Activated naive CD4-positive, alpha-beta T cell treated with Interleukin-2 at 50 U/mL for 16 hours (primary cell): ENCODE data around the gene CBLC.
A peak's percentile ranks its signal among the peaks of the same experiment; 100 is the strongest.

Source experiments
- DNase-seq: peaks from one replicate; pipeline ENCODE4 v3.0.0-alpha.2; 2020

Gene CBLC

DNA sequence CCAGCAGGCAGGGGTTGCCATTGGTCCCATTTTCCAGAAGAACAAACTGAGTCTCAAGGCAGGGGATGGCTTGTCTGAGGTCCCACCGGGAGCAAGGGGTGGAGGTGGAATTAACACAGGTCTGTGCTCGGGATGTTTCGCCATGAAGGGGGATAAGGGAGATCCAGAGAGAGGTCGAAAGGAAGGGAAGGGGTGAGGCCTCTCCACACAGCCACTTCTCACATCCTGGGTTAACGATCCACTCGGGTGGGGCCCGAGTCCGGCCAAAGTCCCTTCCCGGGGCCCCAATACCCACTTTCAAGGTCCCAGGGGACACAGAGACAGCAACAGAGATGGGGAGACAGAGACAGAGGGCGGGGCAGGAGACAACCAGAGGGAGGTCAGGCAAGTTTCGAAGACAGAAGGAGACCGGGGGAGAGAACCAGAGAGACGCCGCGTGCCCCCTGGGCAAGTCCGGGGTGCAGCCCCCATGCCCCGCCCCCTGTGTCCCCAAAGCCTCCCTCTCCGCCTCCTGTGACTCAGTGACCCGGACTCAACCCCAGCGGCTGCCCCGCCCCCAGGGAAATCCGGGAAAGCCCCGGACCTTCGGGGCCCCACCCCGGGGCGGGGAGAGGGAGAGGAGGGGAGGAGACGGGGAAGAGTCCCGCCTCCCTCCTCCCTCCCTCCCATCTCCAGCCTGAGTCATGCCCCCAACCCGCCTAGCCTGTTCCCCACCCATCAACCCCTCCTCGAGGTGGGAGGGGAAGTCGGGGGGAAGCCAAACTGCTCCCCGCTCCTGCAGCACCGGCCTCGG lies 30.5 kb upstream of the CBLC start:
- DNase-seq, result peak; percentile 92

DNA sequence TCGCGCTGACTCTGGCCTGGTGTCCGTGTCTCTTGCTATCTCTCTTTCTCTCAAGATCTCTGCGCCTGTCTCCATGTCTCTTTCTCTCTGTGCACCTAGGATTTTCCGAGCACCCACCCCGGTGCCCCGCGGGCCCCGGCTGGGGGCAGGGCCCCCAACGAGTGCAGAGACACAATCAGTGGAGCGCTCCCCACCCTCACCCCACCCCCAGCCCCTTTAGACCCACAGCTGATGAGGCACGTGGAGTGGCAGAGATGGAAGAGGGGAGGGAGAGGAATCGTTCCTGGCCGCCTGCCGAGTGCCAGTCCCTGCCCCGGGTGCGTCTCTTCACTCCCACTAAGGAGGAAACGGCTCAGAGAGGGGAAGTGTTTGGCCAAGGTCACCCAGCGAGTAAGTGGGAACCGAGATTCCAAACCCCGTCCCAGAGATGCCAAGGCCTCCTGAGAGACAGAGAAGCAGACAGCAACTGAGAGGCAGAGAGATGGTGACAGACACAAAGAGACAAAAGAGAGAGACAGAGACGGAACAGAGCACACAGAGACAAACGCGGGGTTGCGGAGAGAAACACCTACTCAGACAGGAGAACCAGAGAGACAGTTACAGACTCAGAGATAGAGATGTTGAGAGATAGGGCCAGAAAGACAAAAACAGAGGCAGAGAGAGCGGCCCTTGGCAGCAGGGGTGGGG lies 29.8 kb upstream of the CBLC start:
- DNase-seq, result peak; percentile 49

DNA sequence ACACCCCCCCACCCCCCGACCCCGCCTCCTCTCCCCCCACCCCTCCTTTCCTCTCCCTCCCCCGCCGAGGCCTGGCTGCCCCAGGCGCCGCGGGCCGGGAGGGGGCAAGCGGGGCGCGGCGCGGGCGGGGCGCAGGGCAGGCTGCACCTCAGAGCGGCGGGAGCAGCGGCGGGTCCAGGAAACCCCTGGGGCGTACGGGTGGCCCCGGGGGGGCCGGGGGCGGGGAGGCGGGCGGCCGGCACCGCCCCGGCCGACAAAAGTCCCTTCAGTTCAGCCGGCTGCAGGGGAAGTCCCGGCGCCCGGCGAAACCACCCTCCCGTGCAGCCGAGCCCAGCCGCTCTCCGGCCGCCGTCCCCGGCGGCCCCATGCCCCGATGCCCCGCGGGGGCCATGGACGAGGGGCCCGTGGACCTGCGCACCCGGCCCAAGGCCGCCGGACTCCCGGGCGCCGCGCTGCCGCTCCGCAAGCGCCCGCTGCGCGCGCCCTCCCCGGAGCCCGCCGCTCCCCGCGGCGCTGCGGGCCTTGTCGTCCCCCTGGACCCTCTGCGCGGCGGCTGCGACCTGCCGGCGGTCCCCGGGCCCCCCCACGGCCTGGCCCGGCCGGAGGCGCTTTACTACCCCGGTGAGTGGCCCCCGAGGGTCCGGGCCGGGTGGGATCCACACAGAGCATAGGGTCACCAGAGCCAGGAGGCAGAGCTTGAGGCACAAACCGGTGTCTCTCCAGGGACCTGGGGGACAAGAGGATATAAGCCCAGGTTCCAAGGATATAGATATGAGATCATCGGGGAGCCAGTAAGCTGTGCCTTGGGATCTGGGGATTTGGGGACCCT lies 29.1 kb upstream of the CBLC start, which contains the start of gene BCL3:
Gene BCL3 (plus strand): TSS at position 283 of the 829 bp plus-strand sequence. CDS start 83 bp downstream, at position 366.
- DNase-seq, result peak; percentile 75

DNA sequence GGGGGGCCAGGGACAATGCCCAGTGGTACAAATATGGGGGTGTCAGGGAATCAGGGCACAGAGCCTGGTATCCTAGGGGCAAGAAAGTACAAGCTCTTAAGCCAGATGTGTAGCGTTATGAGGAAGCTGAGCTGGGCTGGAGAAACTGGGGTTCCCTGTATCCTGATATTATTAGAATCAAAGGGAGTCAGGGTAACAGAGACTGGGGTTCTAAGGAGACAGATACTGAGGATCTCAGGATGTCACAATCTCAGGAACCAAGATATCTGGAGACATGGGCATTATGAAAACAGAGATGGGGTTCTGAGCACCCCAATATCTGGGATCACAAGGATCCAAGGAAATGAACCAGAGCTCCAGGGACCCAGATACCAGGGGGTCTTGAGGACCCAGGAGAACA lies 28.4 kb upstream of the CBLC start:
- DNase-seq, result no peak

DNA sequence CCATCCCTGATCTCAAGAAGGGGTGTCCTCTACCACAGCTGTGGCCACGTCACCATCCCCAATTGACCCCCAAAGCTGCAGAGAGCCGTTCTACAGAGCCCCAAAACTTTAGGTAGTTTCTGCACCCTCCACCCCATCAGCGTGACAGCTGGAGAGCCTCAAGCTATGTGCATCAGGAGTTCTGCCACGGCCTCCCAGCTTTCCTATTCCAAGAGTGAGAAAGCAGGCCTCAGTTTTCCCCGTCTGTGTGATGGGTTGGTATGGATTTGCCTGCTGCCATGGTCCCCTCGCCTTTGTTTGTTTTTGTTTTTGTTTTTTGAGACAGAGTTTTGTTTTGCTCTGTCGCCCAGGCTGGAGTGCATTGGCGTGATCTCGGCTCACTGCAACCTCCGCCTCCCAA lies 27.7 kb upstream of the CBLC start:
- DNase-seq, result no peak

DNA sequence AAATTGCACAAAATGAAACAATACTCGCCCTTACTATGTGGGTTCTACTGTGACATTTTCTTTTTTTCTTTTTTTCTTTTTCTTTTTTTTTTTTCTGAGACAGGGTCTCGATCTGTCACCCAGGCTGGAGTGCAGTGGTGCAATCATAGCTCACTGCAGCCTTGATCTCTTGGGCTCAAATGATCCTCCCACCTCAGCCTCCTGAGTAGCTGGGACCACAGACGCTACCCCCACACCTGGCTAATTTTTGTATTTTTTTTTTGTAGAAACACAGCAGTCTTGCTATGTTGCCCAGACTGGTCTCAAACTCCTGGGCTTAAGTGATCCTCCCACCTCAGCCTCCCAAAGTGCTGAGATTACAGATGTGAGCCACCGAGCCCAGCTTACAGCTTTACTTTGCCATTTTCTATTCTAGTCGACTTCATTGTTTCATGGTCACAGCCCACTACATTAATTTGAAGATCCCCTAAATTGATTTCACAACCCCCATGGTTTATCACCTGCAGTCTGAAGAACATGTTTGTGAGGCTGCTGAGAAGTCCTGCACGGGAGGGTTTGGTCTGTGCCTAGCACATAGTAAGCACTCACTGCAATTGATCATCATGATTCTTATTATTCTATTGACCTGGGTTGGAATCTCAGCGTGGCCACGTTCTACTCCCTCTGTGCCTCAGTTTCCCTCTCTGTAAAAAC lies 25.4 kb upstream of the CBLC start:
- DNase-seq, result no peak

DNA sequence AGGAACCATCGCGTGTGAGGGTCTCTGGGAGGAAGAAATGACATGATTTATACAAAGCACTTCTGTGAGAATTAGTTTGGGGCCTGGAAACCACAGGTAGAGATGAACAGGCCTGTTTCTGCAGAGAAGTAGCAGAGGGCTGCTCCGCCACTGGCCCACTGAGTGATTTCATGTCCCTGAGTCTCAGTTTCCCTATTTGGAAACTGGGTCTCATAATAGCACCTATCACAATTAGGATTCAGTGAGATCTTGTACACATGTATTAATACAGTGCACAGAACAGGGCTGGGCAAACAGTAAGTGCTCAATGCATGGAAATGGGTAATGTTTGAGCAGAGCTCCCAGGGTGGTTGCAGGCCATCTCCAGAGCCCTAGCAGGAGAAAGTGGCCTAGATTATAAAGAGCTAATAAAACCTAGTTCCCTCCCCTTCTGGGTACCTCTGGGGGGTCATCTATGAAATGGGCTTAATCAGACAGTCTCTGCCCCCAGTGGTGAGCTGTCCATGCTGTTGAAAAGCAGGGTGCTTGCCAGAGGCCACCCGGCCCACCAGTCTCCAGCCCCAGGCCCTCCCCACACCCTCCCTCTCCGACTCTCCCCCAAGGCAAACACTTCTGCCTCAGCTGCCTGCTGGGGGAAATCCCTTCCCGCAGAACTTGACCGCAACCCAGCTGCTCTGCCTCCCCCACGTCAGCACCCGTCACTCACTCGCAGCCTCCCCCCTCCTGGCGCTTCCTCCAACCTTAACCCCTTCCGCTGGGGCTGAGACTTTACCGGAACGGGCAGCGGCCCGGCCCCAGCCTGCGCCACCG lies 24.7 kb upstream of the CBLC start:
- peak; percentile 95 for DNase-seq

DNA sequence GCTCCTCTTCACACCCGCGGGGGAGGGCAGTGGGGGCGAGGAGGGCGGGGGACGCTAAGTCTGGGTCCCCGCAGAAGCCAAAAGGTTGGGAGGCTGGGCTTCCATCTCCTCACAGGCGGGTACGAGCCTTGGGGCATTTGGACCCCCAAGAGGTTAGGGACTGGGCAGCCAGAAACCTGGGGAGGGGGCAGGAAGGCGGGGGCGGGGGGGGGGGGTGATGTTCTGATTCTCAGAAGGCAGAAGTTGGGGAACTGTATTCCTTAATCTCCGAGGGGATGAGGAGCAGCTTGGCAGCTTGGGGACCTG lies 24.1 kb upstream of the CBLC start:
- no peak for DNase-seq

DNA sequence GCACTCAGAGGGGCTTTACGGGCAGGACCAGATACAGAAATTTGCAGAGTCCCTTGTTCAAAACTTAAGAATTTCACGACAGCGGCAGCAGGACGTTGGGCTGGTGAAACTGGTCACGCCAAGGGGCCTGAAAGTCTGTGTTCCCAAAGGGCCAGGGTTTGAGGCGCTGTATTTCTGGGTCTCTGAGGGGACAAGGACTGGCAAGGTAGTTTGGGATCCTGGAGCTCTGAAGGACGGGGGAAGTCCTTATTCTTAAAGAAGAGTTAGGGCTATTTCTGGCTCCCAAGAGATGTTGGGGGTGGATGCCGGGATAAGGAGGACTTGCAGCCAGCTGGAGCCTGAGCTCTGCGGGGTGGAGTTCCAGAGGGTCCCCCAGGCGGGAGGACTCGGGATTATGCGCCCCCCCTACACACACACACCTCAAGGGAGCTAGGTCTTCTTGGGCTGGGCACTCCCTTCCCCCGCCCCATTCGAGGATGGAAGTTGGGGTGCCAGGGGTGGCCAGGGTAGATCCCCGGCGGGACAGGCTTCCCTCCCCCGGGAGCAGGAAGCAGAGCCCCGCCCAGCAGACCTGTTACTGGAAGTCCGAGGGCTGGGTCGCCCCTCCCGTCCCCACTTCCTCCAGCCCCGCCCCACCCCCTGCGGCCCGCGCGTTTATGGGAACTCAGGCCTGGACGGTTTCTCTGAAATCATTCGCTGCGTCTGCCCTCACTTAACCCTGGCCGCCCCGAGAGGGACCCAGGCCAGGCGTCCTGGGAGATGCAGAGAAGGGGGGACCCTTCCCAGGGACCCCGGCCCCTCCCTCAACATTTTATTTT lies 23.5 kb upstream of the CBLC start:
- peak; percentile 73 for DNase-seq

DNA sequence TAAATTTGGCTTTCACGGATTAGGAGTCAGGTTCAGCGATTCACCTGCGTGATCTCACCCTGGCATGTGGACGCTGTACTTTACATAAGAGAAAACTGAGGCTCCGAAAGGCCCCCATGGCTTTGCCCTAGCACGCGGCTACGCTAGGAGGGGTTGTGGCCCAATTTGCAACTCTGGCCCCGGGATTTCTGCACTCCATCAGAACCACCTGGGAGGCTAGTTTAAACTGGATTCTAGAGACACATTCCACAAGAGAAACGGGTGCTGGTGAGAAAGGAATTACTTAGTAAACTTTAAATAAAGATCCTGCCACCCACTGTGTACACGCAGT lies 23.0 kb upstream of the CBLC start:
- DNase-seq, result no peak

DNA sequence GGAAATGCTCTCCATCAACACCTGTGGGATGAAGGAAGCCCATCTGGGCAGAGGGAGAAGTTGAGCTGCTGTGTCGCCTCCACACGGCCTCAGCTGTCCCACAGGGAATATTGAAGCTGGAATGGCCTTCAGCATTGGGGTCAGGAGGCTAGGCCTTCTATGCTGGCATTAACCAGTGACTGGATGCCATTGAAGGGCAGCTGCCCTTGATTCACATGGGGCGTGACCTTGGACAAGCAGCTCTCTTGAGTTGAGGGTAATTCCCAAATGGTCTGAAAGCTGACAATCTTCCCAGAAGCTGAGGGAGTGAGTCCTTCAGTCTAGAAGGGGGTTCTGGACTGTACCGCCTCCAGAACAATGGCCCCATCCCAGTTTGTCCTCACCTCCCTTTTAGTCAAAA lies 22.5 kb upstream of the CBLC start:
- DNase-seq, result no peak

DNA sequence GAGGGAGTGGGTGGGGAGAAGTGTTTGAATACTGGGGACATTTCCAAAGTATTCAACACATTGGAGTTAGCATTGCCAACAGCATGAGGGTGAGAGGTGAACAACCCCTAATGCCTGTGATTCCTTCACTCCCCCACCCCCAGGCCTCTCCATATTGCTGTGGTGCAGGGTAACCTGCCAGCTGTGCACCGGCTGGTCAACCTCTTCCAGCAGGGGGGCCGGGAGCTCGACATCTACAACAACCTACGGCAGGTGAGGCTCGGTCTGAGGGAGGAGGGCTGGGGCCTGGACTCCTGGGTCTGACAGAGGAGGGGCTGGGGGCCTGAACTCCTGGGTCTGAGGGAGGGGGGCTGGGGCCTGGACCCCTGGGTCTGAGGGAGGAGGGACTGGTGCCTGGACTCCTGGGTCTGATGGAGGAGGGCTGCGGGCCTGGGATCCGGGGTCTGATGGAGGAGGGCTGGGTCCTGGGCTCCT lies 21.6 kb upstream of the CBLC start:
- DNase-seq, result no peak

DNA sequence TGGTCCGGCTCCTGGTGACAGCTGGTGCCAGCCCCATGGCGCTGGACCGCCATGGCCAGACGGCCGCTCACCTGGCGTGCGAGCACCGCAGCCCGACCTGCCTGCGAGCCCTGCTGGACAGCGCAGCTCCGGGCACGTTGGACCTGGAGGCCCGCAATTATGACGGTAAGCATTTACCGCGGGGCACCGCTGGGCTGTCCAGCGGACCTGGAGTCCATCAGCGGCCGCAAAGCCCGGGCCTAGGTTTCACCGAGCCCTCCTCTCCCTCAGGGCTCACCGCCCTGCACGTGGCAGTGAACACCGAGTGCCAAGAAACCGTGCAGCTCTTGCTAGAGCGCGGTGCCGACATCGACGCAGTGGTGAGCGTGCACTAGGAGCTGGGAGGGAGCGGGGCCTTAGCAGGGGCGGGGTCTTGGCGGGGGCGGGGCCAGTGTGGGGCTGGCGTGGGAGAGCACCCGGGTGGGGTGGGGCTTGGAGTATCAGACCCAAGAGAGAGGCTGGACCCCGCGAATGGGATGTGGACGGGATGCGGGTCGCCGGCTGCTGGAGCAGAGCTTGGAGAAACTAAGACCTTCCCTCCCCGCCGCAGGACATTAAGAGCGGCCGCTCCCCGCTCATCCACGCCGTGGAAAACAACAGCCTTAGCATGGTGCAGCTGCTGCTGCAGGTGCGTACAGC lies 20.5 kb upstream of the CBLC start:
- DNase-seq, result no peak

DNA sequence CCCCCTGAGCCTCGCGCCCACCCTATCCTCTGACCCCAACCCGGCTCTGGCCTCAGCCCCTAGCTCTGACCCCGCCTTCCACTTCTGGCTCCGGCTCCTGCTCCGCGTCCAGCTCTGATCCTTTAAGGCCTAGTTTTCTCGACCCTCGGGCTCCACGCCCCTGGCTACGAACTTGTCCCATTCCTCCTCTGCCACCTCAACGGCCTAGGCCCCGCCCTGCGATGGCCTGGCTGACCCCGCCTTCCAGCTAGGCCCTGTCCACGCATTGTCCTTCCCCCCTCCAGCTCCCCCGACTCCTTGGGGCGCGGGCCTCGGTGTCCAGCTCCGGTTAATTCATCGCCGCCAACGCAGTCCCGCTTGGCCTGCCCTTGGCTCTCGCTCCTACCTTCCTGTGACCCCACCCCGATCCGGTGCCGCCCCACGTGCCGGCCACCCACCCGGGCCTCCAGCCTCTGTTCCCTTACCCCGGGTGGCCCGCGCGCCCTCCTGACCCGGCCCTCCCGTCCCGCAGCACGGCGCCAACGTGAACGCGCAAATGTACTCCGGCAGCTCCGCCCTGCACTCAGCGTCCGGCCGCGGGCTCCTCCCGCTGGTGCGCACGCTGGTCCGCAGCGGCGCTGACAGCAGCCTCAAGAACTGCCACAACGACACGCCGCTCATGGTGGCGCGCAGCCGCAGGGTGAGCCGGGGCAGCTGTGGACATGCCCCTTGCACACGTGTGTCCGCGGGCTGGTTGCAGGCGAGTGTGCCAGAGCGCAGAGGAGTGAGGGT lies 19.8 kb upstream of the CBLC start:
- no peak for DNase-seq

DNA sequence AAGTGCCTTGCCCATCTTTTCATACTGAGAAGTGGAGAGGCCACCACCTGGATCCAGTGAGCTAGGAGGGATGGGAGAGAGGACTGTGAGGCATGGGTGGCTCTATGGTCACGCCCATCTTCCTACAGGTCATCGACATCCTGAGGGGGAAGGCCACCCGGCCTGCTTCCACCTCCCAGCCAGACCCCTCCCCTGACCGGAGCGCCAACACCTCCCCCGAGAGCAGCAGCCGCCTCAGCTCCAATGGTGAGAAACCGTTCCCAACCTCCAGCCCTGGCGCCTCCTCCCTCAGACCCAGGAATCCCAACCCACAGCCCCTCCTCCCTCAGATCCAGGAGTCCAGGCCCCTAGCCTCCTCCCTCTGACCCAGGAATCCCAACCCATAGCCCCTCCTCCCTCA lies 19.1 kb upstream of the CBLC start:
- no peak for DNase-seq

DNA sequence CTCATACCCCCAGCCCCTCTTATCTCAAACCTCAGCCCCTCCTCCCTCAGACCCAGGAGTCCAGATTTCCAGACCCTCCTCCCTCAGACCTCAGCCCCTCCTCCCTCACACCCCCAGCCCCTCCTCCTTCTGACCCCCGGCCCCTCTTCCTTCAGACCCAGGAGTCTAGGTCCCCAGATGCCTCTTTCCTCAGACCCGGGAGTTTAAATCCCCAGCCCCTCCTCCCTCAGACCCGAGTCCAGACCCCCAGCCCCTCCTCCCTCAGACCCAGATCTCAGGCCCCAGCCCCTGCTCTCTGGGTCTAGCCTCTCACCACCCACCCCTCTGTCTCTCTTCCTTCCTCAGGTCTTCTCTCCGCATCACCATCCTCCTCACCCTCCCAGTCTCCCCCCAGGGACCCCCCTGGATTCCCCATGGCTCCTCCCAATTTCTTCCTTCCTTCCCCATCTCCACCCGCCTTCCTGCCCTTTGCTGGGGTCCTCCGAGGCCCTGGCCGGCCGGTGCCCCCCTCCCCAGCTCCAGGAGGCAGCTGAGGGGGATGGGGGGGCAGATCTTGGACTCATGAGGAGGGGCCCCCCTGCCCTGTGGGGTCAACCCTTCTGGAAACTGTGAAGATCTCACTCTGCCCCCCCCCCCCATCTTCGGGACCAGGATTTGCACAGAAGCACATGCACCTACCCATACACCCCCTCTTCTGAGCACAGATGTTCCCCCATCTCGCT lies 18.4 kb upstream of the CBLC start:
- no peak for DNase-seq

DNA sequence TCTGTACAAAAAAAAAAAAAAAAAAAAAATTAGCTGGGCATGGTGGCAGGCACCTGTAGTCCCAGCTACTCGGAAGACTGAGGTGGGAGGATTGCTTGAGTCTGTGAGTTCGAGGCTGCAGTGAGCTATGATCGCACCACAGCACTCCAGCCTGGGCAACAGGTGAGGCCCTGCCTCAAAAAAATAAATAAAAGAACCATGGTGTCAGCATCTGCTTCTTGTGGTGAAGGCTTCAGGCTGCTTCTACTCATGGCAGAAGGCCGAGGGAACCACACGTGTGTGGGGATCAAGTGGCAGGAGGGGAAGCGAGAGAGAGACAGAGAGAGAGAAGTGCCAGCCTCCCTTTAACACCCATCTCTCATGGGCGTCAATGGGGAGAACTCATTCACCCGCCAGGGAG lies 15.7 kb upstream of the CBLC start:
- no peak for DNase-seq

DNA sequence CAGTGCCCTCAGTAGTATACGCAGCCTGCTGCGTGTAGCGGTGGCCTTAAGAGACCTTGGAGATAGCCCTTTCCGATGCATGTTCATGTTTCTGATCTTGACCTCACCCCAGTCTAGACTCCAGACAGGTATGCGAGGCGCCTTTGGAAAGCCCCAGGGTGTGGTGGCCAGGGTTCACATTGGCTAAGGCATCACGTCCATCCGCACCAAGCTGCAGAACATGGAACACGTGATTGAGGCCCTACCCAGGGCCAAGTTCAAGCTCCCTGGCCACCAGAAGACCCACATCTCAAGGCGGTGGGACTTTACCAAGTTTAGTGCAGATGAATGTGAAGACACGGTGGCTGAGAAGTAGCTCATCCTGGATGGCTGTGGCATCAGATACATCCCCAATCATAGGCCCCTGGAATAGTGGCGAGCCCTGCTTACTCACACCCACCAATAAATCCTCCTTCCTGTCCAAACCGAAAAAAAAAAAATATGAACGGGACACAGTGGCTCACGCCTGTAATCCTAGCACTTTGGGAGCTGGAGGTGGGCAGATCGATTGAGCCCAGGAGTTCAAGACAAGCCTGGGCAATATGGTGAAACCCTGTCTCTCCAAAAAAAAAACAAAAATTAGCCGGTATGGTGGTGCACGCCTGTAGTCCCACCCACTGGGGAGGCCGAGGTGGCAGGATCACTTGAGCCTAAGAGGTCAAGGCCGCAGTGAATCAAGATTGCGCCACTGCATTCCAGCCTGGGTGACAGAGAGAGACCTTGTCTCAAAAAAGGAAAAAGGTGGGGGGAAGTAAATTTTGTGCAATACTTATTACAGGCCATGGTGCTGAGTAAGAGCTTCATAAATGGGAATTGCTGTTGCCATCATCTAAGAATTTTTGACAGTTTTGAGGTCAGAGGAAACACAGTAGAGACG lies 12.4 kb upstream of the CBLC start:
- DNase-seq, result no peak
